H9 (cell line): ENCODE data around the gene KCTD21. TPM values are rescaled to one million over a fixed set of nuclear protein-coding genes. Genes with fewer than 3 reads are reported as not detected.

Experiments
- DNase-seq: peaks from one replicate; pipeline ENCODE4 v3.0.0-alpha.2; 2017
- H2AFZ ChIP-seq: one replicate; pipeline ENCODE4 v1.6.1; 2013; ENCODE audit warnings: mild to moderate bottlenecking, low read length, control low read depth, moderate library complexity
- H2AK5ac ChIP-seq: 2 replicates; pipeline ENCODE4 v1.6.1; 2013; ENCODE audit warnings: low read length, control low read depth, mixed read lengths; ENCODE audit not compliant: insufficient read length
- H2BK120ac ChIP-seq: one replicate; pipeline ENCODE4 v1.6.1; 2013; ENCODE audit warnings: low read depth, mild to moderate bottlenecking, low read length, control low read depth, inconsistent platforms; ENCODE audit not compliant: poor library complexity, severe bottlenecking
- H2BK12ac ChIP-seq: 2 replicates; pipeline ENCODE4 v1.6.1; 2013; ENCODE audit warnings: low read length, control low read depth, mixed read lengths, low read depth; ENCODE audit not compliant: insufficient read length
- H2BK15ac ChIP-seq: 2 replicates; pipeline ENCODE4 v1.6.1; 2013; ENCODE audit warnings: low read depth, low read length, control low read depth
- H2BK20ac ChIP-seq: one replicate; pipeline ENCODE4 v1.6.1; 2013; ENCODE audit warnings: low read depth, mild to moderate bottlenecking, low read length, control low read depth, inconsistent platforms; ENCODE audit not compliant: poor library complexity, severe bottlenecking
- H2BK5ac ChIP-seq: 2 replicates; pipeline ENCODE4 v1.6.1; 2013; ENCODE audit warnings: low read length, control low read depth, mixed read lengths; ENCODE audit not compliant: insufficient read length
- H3K14ac ChIP-seq: 2 replicates; pipeline ENCODE4 v1.6.1; 2013; ENCODE audit warnings: low read length, control low read depth; ENCODE audit not compliant: insufficient read depth
- H3K18ac ChIP-seq: 2 replicates; pipeline ENCODE4 v1.6.1; 2013; ENCODE audit warnings: low read depth, mild to moderate bottlenecking, mixed read lengths, low read length, control low read depth; ENCODE audit not compliant: insufficient read length
- H3K23ac ChIP-seq: 2 replicates; pipeline ENCODE4 v1.6.1; 2013; ENCODE audit warnings: low read length, control low read depth, mixed read lengths, low read depth; ENCODE audit not compliant: insufficient read length
- H3K23me2 ChIP-seq: 2 replicates; pipeline ENCODE4 v1.6.1; 2013; ENCODE audit warnings: low read depth, mild to moderate bottlenecking, mixed read lengths, low read length, control low read depth; ENCODE audit not compliant: insufficient read length, poor library complexity, severe bottlenecking
- H3K27ac ChIP-seq: 2 replicates; pipeline ENCODE4 v1.5.1; 2013; ENCODE audit warnings: low read length, control low read depth, mixed read lengths, low read depth; ENCODE audit not compliant: insufficient read length
- H3K27me3 ChIP-seq: 2 replicates; pipeline ENCODE4 v1.6.1; 2013; ENCODE audit warnings: low read length, control low read depth, inconsistent platforms; ENCODE audit not compliant: insufficient read depth
- H3K4ac ChIP-seq: 2 replicates; pipeline ENCODE4 v1.6.1; 2013; ENCODE audit warnings: low read depth, mild to moderate bottlenecking, control low read depth, inconsistent platforms, low read length, moderate library complexity
- H3K4me1 ChIP-seq: 2 replicates; pipeline ENCODE4 v1.6.1; 2013; ENCODE audit warnings: low read length, control low read depth, inconsistent platforms; ENCODE audit not compliant: insufficient read depth
- H3K4me2 ChIP-seq: 2 replicates; pipeline ENCODE4 v1.6.1; 2013; ENCODE audit warnings: low read length, control low read depth, mixed read lengths; ENCODE audit not compliant: insufficient read length, insufficient read depth
- H3K56ac ChIP-seq: 2 replicates; pipeline ENCODE4 v1.6.1; 2013; ENCODE audit warnings: low read depth, mild to moderate bottlenecking, mixed read lengths, low read length, control low read depth; ENCODE audit not compliant: insufficient read length
- H3K79me1 ChIP-seq: 2 replicates; pipeline ENCODE4 v1.6.1; 2013; ENCODE audit warnings: low read depth, mild to moderate bottlenecking, moderate library complexity, low read length, control low read depth, inconsistent platforms; ENCODE audit not compliant: insufficient read depth, poor library complexity, severe bottlenecking
- H3K79me2 ChIP-seq: 2 replicates; pipeline ENCODE4 v1.6.1; 2013; ENCODE audit warnings: low read length, control low read depth, inconsistent platforms; ENCODE audit not compliant: insufficient read depth
- H3K9ac ChIP-seq: 2 replicates; pipeline ENCODE4 v1.6.1; 2013; ENCODE audit warnings: low read length, control low read depth, mixed read lengths; ENCODE audit not compliant: insufficient read length; ENCODE audit errors: extremely low read depth
- H3K9me3 ChIP-seq: one replicate; pipeline ENCODE4 v1.6.1; 2013; ENCODE audit warnings: low read depth, low read length, inconsistent platforms; ENCODE audit not compliant: control insufficient read depth
- H3T11ph ChIP-seq: one replicate; pipeline ENCODE4 v1.6.1; 2013; ENCODE audit warnings: mild to moderate bottlenecking, low read length, control low read depth, inconsistent platforms
- H4K20me1 ChIP-seq: one replicate; pipeline ENCODE4 v1.6.1; 2013; ENCODE audit not compliant: control insufficient read depth, insufficient read length, insufficient read depth
- H4K5ac ChIP-seq: 2 replicates; pipeline ENCODE4 v1.6.1; 2013; ENCODE audit warnings: low read depth, mild to moderate bottlenecking, mixed read lengths, low read length, control low read depth; ENCODE audit not compliant: insufficient read length
- H4K8ac ChIP-seq: replicated peaks from 2 replicates; pipeline ENCODE4 v1.6.1; 2013; ENCODE audit warnings: low read length, control low read depth, mixed read lengths, low read depth; ENCODE audit not compliant: insufficient read length
- H4K91ac ChIP-seq: 2 replicates; pipeline ENCODE4 v1.6.1; 2013; ENCODE audit warnings: low read depth, mild to moderate bottlenecking, moderate library complexity, mixed read lengths, low read length, control low read depth; ENCODE audit not compliant: insufficient read length
- H3K27ac Mint-ChIP-seq, 3 experiments: 2 replicates in 2 of 3; 3 replicates in 1 of 3; pipeline ENCODE4 v1.8.0; 2020 to 2021; ENCODE audit warnings: mixed read lengths in 3 of 3, mild to moderate bottlenecking in 1 of 3, moderate library complexity in 1 of 3
- H3K27me3 Mint-ChIP-seq: 2 replicates; pipeline ENCODE4 v1.8.0; 2021; ENCODE audit warnings: low read depth, mild to moderate bottlenecking, moderate library complexity, mixed read lengths
- H3K36me3 Mint-ChIP-seq, 3 experiments: 2 replicates in 2 of 3; 3 replicates in 1 of 3; pipeline ENCODE4 v1.8.0; 2020 to 2021; ENCODE audit warnings: low read depth in 3 of 3, mixed read lengths in 3 of 3; ENCODE audit not compliant: insufficient read depth in 1 of 3
- H3K4me1 Mint-ChIP-seq, 2 experiments: 2 replicates each; pipeline ENCODE4 v1.8.0; 2020; ENCODE audit warnings: mixed read lengths in 2 of 2
- H3K4me3 Mint-ChIP-seq, 2 experiments: 2 replicates in 1 of 2; 3 replicates in 1 of 2; pipeline ENCODE4 v1.8.0; 2020 to 2021; ENCODE audit warnings: mild to moderate bottlenecking in 2 of 2, mixed read lengths in 2 of 2, moderate library complexity in 1 of 2
- H3K9me3 Mint-ChIP-seq, 2 experiments: 2 replicates in 1 of 2; 3 replicates in 1 of 2; pipeline ENCODE4 v1.8.0; 2020; ENCODE audit warnings: mild to moderate bottlenecking in 2 of 2, mixed read lengths in 2 of 2, moderate library complexity in 1 of 2
- WGBS: extraction: QIAGEN DNeasy Blood & Tissue Kit; methylation state at CpG from one replicate; pipeline ENCODE4 v1.1.7; 2013; ENCODE audit warnings: missing lambda C conversion rate, low lambda C conversion rate, mixed read lengths; ENCODE audit not compliant: insufficient read length; ENCODE audit errors: extremely low coverage; 5-methylcytosine and 5-hydroxymethylcytosine counted together
- total RNA-seq: library from RNA; stranded (reverse); gene quantifications from 2 replicates; pipeline ENCODE4 v1.2.1, GENCODE V29; 2021
- TF ChIP-seq, protein P1 (sequence below): fragments of 200-600 bp; sonication (generic); conservative IDR thresholded peaks from 3 replicates; pipeline ENCODE4 v1.8.0; 2021; ENCODE audit warnings: antibody characterized with exemption, mild to moderate bottlenecking

Gene KCTD21
- total RNA-seq, 1 experiment from 2014 or later: 4.0 TPM

DNA sequence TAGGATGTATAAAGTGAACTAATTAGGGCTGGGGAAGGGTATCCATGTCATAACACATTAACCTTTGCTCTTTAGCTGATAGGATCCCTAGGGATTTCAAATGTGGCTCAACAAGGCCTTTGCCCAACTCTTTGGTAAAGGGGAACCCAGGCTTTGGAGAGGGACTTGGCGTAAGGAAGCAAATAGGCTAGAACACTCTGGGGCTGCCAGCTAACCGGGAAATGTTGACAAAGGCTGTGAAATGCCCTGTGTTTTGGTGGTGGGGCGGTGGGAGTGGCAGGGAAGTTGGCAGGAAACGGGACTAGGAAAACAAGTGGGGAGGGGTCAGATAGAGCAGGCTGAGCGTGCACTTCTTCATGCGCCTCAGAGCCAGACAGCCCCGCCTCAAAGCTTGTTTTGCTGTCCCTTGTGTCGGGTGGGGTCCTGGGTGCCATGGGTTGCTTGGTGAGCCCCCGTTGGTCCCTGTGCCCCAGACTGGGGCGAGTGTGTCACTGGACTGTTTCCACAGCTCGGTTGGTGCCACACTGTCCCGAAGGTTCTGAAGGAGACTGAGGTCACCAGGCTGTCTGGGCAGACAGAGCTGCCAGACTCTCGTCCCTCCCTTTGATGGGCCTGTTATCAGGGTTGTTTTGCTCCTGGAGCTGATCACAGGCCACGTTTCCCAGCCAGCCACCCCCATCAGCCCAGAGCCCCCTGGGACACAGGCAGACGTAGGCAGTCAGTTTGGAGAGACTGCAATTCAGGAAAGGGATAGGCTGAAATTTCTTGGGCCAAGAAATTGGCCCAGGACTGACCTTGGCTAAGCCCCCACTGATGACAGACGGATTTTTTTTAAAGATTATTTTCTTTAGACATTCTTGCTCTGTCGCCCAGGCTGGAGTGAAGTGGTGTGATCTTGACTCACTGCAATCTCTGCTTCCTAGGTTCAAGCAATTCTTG is 19.6 kb downstream of the KCTD21 start:
- Histone ChIP-seq H4K8ac (no peak overlapping the region), H4K91ac (no peak overlapping the region), H2BK20ac (no peak overlapping the region), H3K14ac (no peak overlapping the region), H4K20me1 (no peaks in the 10 kb centered on the region), H2AFZ (no peak overlapping the region), H3K56ac (no peak overlapping the region), H2BK12ac (no peak overlapping the region), H3K9ac (no peak overlapping the region), H3T11ph (no peak overlapping the region), H3K27me3 (no peaks in the 10 kb centered on the region), H3K18ac (no peak overlapping the region), H3K79me2 (no peaks in the 10 kb centered on the region), H3K79me1 (no peaks in the 10 kb centered on the region), H3K4ac (no peak overlapping the region), H3K23me2 (no peaks in the 10 kb centered on the region), H3K27ac (no peak overlapping the region), H3K4me1 (no peaks in the 10 kb centered on the region), H3K9me3 (no peaks in the 10 kb centered on the region), H2AK5ac (no peak overlapping the region), H3K23ac (no peak overlapping the region), H2BK5ac (no peak overlapping the region), H4K5ac (no peak overlapping the region), H3K4me2 (no peak overlapping the region), H2BK120ac (no peak overlapping the region), H2BK15ac (no peak overlapping the region)
- Mint-ChIP-seq H3K27ac (no peak overlapping the region), H3K27me3 (no peaks in the 10 kb centered on the region), H3K36me3 (peaks cover 3 to 5% (median 3%) of the 10 kb centered on the region in 3 experiments; a peak in 4 of 7 replicates), H3K4me3 (no peak overlapping the region), H3K9me3 (no peaks in the 10 kb centered on the region), H3K4me1 (peaks cover 0 to 6% of the 10 kb centered on the region in 2 experiments; a peak in 2 of 4 replicates)
- WGBS: no CpG with 5 or more reads among the region's 17 CpGs
- no peak for DNase-seq
- TF ChIP-seq, protein P1, sequence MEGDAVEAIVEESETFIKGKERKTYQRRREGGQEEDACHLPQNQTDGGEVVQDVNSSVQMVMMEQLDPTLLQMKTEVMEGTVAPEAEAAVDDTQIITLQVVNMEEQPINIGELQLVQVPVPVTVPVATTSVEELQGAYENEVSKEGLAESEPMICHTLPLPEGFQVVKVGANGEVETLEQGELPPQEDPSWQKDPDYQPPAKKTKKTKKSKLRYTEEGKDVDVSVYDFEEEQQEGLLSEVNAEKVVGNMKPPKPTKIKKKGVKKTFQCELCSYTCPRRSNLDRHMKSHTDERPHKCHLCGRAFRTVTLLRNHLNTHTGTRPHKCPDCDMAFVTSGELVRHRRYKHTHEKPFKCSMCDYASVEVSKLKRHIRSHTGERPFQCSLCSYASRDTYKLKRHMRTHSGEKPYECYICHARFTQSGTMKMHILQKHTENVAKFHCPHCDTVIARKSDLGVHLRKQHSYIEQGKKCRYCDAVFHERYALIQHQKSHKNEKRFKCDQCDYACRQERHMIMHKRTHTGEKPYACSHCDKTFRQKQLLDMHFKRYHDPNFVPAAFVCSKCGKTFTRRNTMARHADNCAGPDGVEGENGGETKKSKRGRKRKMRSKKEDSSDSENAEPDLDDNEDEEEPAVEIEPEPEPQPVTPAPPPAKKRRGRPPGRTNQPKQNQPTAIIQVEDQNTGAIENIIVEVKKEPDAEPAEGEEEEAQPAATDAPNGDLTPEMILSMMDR: no peak
